Stimulated activated CD8-positive, alpha-beta memory T cell treated with anti-CD3 and anti-CD28 coated beads, Interleukin-15, amount 100 ng/mL, for 1 hour (primary cell): ENCODE results near the gene FNDC11.
A peak's percentile ranks its signal among the peaks of the same experiment; 100 is the strongest.
"Not testable (repeated sequence)": the region's sequence is repeated elsewhere in the genome, so short reads cannot be mapped to it uniquely, and the experiment has no call there.

Experiments
- DNase-seq: peaks from one replicate; pipeline ENCODE4 v3.0.0-alpha.2; 2020; ENCODE audit warnings: low read depth

Gene FNDC11

DNA sequence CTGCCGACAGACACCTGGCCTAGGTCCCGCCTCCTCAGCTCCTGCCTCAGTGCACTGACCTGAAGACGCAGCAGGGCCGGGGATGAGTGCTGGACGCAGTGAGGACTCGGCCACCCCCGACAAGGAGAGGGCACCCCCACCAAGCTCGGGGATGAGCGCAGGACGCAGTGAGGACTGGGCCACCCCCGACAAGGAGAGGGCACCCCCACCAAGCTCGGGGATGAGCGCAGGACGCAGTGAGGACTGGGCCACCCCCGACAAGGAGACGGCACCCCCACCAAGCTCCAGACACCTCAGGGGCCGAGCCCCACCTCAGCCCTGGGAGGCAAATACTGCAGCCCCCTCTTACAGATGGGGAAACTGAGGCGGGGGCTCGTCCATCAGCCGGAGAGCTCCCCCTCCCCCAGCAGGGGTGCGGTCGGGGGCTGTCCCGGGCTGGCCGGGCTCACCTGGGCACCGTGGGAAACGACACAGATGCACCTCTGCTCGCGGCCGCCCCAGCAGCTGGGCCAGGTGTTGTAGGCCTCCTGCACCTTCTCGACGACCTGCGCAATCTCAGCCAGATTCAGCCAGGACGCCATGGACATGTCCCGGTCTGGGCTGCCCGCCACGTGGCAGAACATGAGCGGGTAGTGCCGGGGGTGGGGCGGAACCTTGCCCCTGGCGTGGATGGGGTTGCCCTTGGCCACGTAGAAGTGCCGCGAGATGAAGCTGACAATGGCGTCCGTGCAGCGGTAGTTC lies 12.6 kb downstream of the FNDC11 start:
- no peak for DNase-seq

DNA sequence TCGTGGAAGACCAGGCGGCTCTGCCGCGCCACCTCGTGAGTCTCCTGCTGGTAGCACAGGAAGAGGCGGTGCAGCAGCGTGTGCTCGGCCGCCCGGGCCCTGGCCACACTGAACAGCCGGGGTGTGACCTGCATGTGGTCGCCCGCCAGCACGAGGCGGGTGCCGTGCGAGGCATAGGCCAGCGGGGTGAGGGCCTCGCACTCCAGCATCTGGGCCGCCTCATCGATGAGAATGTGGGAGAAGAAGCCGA lies 13.1 kb downstream of the FNDC11 start:
- DNase-seq = no peak

DNA sequence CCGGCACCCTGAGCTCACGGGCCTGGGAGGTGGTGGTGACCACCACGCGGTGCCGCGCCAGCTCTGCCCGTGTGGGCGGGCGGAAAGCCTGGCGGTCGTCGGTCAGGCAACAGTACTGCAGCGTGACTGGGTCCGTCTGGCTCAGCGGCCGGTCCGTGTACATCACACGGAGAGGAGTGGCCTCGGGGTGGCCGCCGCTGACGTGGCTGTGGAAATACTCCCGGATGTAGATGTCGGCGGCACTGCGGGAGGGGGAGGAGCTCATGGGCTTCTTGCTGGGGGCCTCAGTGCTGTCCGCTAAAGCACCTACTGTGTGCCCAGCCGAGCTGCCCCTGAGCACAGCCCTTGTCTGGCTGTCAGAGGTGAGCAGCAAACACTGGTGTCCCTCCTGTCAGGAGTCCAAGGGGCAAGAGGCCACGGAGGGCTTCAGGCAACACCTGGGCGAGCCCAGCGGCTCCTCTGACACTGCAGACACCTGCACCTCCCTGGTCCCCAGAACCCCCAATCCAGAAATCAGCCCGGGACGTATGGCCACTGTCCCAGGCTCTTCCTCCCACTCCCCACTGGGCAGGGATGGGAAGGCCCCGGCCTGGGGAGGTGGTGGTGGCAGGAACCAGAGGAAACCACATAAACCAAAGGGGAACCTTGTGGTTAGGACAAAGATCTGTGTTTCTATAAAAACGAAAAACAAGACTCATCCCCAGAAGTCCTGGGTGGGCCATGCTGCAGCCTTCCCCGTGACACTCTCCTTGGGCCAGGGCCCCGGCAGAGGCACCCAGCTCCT lies 13.6 kb downstream of the FNDC11 start:
- DNase-seq = no peak

DNA sequence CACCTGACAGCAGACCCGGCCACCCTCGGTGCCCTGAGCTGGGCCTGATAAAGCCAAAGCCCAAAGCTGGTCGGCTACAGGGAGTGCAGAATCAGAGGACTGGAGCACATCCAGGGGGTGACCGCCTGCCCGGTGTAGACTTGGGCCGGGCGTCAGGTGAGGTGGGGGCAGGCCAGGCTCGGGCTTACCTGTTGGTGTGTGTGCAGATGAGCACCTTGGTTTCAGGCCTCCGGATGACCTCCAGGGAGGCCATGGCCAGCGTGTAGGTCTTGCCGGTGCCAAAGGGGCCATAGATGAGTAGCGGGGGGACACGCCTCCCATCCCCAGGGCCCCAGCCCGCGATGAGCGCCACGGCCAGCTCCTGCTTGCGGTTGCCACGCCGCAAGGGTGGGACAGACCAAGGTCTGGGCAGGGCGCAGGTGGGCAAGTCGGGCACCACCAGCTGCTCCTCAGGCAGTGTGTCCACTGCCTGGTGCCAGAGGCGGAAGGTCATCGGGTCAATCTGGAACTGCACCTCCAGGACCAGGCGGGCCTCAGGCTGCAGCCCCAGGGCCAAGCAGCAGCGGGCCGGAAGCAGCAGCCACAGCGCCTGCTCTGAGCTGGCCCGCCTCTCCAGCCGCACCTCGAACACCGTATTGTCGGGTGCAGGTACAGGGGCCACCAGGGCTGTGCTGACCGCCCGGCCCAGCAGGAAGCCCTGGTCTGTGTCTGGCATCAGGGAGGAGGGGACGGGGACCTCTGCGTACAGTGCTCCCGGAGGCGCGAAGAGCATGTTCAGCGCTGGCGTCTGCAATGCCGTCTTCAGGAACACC lies 14.4 kb downstream of the FNDC11 start:
- no peak for DNase-seq

DNA sequence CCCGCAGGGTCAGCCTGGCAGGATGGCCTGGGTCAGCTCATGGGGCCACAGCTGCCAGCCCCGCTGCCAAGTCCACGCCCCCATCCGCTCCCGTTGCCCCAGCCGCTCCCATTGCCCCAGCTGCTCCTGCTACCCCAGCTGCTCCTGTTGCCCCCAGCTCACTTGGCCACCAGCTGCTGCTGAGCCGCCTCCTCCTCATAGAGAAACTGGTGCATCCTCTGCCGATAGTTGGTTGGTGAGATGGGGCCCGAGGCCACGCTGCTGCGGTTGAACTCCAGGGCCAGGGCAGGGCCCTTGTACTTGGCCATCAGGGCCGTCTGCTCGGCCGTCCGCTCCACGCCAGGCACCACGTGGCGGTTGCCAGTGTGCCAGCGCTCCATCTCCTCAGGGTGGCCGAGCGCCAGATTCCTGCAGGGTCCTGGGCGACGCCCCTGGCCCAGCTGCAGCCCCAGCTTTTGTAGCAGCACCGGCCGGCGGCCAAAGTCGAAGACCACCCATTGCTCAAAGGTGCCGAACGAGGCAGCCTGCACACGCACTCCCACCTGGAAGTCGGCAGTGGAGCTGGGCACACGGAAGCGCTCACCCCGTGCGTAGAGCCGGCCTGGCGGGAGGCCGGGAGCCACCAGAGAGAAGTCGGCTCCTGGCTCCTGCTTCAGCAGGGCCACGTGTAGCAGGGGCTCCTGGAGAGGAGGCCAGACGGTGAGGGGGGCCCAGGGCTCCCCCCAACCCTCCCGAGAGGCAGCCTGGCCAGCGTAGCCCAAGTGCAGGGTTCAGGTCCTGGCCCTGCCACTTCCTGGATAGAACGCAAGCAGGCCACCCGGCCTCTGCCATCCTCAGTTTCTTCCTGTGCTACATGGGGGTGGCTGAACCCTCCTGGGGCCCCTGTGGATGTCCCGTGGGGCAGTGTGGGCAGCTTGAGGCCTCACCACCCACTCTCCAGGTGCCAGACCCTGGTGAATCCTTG lies 15.3 kb downstream of the FNDC11 start:
- DNase-seq = no peak

DNA sequence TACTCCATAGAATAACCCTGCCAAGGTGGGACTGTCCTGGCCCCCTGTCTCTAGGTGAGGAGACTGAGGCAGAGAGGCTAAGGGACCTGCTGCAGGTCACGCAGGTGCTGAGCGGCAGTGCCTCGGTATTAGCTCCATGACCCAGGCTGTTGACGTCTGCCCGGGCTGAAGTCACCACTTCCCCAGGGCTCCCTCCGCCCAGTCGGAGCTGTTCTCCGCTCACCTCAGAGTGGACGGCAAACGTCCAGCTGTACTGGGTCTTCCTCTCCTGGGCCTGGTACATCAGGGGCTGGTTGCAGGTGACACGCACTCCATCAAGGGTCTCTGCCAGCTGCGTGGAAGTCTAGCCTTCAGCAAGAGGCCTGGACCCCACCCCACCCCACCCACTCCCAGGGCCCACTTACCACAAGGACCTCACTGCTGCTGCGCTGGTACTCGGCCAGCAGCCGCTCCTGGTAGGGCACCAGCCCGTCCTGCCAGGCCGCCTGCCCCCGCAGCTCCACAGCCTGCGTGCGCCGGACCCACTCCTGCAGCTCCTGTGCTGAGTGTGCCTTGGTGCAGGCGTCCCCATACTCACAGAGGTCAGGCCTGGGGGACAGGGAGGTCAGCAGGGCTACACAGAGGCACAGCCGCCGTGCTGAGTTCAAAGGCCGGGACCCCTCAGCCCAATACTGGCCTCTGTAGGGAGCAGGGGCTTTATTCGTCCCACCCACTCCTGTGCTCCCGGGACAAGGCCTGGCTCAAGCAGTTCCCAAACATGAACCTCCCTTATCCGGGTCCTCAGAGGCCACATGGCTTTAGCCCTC lies 16.5 kb downstream of the FNDC11 start:
- no peak for DNase-seq

DNA sequence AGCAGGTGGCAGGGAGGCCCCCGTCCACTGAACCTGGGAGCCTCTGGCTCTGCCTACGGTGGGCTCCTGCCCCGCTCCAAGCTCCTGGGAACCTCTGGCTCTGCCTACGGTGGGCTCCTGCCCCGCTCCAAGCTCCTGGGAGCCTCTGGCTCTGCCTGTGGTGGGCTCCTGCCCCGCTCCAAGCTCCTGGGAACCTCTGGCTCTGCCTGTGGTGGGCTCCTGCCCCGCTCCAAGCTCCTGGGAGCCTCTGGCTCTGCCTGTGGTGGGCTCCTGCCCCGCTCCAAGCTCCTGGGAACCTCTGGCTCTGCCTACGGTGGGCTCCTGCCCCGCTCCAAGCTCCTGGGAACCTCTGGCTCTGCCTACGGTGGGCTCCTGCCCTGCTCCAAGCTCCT lies 17.1 kb downstream of the FNDC11 start:
- not testable (repeated sequence) for DNase-seq

DNA sequence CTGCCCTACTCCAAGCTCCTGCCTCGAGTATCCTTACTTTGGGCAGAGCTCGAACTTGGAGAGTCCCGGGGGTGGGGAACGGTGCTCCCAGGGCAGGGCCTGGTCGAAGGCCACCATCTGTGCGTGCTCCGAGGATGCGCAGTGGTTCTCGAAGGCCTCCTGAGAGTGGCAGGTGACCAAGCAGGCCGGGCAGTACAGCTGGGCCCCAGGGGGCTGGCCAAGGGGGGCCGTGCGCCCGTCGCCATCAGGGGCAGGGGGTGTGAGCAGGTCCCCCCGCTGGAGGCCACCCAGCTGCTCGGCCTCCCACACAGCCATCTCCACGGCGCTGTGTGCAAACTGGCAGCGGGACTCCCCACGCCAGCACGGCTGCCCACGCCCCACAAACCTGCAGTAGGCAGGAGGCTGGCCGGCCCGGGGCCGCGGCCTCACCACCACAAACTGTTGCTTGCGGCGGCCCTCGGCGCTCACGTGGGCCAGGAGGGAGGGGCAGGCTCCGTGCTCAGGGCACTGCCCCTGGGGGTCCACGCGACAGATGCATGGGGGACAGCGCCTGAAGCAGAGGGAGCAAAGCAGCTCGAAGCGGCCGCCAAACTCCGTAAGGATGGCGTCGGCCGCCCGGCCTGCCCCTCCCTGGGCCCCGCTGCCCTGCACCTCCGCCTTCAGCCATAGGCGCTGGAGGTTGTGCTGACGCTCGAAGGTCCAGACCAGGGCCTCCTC lies 18.3 kb downstream of the FNDC11 start:
- DNase-seq = no peak

DNA sequence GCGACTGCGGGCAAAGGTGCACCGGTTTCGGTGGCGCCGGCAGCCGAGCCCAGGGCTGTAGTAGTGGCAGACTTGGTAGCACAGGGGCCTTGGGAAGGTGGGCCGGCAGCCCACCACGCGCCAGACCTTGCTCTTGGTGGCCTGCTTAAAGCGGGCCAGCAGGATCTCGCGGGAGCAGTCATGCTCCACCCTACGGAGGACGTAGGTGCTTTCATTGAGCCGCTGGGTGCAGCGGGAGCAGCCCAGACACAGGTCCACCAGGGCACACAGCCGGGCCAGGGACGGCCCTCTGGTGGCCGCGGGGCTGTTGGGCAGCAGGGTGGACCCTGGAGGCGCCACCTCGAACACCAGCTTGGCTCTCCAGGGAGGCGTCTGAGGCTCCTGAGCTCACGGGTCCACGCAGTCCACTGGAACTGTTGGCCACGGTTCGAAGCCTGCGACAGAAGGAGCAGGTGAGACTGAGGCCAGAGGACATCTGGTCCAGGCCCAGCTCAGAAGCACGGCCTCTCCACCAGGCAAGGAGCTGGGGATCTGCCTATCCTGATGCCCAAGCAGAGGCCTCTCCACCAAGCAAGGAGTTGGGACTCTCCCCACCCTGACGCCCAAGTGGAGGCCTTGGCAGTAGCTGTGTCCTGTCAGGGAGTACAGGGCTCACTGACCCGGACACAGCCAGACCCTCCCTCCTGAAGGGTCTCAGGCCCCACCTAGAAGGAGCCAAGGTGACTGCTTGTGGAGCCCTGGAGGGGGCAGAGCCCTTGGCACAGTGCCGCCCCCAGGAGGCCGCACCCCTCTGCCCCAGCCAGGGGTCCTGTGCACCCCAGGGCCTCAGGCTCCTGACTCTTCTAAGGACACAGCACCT lies 19.1 kb downstream of the FNDC11 start:
- no peak for DNase-seq

DNA sequence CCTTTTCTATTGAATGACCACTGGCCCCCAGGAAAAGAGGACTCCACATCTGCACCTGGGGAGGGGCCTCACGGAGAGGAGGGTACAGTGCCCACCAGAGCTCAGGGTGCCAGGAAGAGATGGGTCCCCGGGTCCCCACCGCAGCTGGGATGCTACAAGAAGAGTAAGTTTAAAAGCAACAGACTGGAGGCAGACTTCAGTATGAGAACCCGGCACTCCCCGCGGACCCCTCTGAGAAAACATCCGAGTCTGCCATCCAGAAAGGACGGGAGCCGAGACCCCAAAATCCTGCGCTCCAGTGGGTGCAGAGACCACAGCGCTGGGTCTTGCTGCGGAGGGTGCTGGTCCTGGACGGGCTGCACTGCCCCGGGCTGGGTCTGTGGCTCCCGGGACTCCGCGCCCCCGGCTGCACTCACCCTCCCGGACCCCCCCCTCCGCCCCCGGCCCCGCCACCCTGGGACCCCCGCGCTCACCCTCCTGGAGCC lies 19.7 kb downstream of the FNDC11 start:
- no peak for DNase-seq

DNA sequence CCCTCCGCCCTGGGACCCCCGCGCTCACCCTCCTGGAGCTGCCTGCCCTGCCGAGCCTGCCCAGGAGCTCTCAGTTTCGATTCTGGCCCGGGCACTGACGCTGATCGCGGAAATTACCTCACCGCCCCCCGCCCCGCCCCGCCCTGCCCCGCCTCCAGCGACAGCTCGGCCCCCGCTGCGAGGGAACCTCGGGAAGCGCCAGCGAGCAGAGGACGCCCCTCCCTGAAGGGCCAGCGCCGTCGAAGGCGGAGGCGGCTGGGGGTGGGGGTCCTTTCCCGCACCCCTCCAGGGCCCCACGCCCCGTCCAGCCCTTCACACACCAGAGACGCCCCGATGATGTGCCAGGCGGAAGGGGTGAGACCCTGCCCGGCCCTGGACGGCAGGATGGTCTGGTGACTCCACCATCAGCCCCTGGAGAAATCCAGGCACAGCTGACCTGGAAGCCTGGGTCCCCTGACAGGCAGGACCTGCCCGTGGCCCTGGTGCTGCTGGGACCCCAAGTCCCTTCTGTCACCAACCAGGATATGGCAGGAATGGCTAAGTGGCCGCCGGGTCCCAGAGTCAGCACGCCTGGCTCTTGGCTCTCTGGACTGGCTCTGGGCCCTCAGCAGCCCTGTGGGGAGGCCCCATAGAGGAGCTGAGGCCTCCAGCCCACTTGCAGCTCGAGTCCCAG lies 20.3 kb downstream of the FNDC11 start, which contains the start of gene HELZ2:
TSS of gene HELZ2 (minus strand) at position 84 of the 673 bp plus-strand sequence. CDS start 1,854 bp downstream, outside the sequence.
- DNase-seq = peak; percentile 49

DNA sequence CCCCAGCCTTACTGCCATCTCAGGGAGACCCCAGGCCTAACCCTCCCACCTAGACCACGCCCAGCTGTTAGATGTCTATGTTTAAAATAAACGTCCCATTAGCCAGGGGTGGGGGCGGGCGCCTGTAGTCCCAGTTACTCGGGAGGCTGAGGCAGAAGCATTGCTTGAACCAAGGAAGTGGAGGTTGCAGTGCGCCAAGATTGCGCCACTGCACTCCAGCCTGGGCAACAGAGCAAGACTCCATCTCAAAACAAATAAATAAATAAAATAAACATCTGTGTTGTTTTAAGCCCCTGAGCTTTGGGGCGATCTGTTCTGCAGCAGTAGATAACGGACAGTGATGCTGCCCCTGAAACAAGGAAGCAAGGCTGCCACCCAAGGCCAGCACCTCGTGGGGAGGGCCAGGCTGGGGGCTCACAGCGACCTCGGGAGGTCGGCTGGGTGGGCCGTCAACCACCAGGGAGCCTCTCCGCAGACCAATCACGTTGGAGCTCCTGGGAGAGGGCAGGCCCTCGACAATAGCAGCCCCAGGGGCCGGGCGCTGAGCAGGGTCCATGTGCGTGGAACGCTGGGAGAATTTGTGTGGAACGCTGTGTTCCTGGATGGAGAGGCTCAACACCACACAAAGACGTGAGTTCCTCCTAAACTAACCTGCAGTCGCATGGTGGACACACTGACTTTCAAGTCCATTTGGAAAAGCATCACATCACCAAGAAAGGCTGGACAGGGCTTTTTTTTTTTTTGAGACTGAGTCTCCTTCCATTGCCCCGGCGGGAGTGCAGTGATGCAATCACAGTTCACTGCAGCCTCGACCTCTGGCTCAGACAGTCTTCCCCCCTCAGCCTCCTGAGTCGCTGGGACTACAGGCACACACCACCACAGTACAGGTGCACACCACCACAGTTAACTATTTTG lies 21.1 kb downstream of the FNDC11 start:
- no peak for DNase-seq

DNA sequence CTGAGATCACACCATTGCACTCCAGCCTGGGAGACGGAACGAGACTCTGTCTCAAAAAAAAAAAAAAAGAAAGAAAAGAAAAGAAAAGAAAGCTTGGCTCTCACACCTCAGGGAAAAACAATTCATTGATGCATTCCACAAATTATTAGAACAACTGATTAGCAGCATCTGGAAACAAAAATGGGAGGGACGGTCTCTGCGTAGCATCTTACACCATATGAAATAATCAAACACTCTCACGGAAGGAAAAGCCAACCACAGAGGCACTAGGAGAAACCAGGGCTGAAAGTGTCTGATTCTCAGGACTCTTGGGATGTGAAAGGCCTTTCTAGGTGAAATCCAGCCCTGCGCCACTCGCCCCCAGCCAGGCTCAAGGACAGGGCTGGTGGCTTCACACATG lies 22.4 kb downstream of the FNDC11 start:
- no peak for DNase-seq

DNA sequence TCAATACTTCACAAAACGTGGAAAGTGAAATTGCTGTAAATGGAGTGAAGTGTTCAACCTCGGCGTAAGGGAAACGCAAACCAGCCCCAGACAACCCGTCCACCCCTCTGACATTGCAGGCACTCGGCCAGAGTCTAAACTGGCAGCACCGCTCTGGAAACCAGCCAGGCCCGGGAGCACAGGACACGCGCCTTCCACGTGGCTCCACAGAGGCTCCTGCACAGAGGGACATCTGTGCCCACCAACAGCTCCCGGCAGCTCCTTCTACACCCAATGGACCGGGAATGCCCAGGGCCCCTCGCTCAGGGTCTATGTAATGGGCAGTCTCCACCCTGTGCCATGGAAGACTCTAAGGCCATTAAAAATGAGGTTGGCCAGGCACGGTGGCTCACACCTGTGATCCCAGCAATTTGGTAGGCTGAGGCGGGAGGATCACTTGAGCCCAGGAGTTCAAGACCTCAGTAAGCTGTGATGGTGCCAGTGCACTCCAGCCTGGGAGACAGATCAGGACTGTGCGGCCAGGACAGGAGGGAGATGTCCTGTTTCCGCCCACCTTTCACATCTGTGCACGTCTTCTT lies 23.4 kb downstream of the FNDC11 start:
- DNase-seq = no peak

DNA sequence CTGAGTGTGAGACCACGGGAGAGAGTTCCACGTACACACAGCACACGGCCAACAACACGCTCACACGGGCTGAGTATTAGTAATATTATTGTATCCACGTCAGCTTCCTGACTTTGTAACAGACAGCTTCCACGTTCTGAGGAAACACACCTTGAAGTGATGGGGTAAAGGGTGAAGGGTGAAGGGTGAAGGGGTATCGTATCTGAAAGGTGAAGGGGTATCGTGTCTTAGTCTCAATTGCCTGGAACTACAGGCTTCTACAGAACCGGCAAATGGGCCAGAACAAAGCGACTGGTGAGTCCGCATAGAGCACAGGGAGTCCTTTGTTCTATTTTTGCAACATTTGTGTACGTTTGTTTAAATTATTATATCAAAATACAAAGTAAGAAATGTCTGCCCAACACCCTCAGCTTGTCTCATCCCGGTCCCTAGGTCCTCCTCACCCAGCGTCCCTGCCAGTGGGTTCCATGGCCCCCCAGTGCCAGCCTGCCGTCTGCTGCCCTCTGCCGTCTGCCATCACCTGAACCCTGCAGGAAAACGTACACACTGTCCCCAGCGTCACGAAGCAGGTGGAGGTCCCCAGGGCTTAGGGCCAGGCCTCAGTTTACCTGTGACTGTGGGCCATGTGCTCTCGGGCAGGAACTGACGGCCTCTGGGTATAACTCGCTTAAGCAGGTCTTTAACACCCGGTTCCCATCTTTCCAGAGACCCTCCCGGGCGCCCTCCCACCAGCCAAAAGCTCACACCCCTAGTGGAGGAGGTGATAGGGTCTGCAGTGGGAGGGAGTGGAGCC lies 24.5 kb downstream of the FNDC11 start:
- DNase-seq = no peak

DNA sequence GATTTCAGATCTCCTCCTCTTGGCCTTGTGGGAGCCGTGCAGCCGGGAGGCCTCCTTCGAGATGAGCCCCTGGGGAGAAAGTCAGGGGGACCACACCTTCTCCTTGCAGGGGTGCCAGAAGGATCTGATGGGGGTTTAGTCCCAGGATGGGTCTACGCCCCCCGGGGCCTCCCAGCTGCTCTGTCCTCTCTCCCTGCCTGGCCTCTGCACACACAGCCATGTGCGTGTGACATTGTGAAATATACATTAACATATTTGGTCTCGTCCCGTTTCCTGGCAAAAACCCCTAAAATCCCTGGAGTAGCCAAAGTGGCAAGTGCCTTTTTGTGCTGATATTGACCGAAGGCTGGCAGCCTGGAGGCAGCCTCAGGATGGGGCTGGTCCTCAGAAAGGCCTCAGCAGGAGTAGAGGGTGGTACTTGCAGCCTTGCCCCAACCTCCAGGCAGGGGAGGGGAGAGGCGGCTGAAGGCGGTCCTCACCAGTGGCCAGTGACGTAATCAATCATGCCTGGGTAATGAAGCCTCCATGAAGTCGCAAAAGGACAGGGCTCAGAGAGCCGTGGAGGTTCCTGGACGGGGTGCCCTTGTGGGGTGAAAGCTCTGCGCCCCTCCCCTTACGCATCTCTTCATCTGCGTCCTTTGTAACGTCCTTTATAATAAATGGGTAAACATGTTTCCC lies 25.2 kb downstream of the FNDC11 start:
- DNase-seq = no peak
